Adrenal gland (tissue), 12 donors: Measurements from ENCODE around the gene SLC35D2. TPM values are rescaled to one million over a fixed set of nuclear protein-coding genes. Genes with fewer than 3 reads are reported as not detected.
"Not testable (repeated sequence)": the region's sequence is repeated elsewhere in the genome, so short reads cannot be mapped to it uniquely, and the experiment has no call there.

ENCODE experiments used
- DNase-seq, 7 donors: peaks; one replicate each; pipeline ENCODE4 v3.0.0-alpha.2; 2019 to 2020
- H3K27ac ChIP-seq, 5 donors: fragments of 200-600 bp; sonication (generic) in 4 of 5; 1 replicate in 3 of 5; 2 replicates in 2 of 5; pipeline versions ENCODE4 v1.5.1 to v1.8.0; 2016 to 2020; ENCODE audit warnings: mild to moderate bottlenecking in 1 of 5
- H3K27me3 ChIP-seq: fragments of 200-600 bp; 2 replicates; pipeline ENCODE4 v1.8.0; 2021
- H3K36me3 ChIP-seq, 2 donors: fragments of 200-600 bp; replicated peaks in 1 of 2; 1 replicate in 1 of 2; 2 replicates in 1 of 2; pipeline versions ENCODE4 v1.5.1 to v1.8.0; 2018 to 2022
- H3K4me1 ChIP-seq, 2 donors: fragments of 200-600 bp; replicated peaks in 1 of 2; 1 replicate in 1 of 2; 2 replicates in 1 of 2; pipeline versions ENCODE4 v1.5.1 to v1.8.0; 2018 to 2021
- H3K4me3 ChIP-seq, 4 donors: fragments of 200-600 bp; sonication (generic) in 3 of 4; one replicate each; pipeline ENCODE4 v1.5.1; 2016 to 2018
- H3K9me3 ChIP-seq, 3 donors: fragments of 200-600 bp; sonication (generic) in 1 of 3; replicated peaks in 1 of 3; 1 replicate in 2 of 3; 2 replicates in 1 of 3; pipeline versions ENCODE4 v1.5.1 to v1.8.0; 2016 to 2021
- CTCF ChIP-seq, 6 experiments: fragments of 450-650 bp in 4 of 6; fragments of 200-600 bp in 2 of 6; sonication (generic) in 1 of 6; IDR thresholded peaks; 1 replicate in 5 of 6; 2 replicates in 1 of 6; pipeline versions ENCODE4 v1.5.1 to v1.8.0; 2016 to 2021; ENCODE audit warnings: antibody characterized with exemption in 6 of 6, mild to moderate bottlenecking in 2 of 6, moderate library complexity in 1 of 6
- POLR2A ChIP-seq, 2 donors: fragments of 450-650 bp; IDR thresholded peaks; one replicate each; pipeline ENCODE4 v1.6.1; 2017; ENCODE audit warnings: antibody characterized with exemption in 2 of 2, mild to moderate bottlenecking in 2 of 2, moderate library complexity in 1 of 2
- WGBS, 4 donors: extraction: QIAGEN DNeasy Blood & Tissue Kit in 2 of 4; methylation state at CpG; one replicate each; pipeline versions ENCODE4 v1.1.5 to v1.1.7; 2013 to 2017; 5-methylcytosine and 5-hydroxymethylcytosine counted together
- intact Hi-C, 2 donors: fragments of 100-400 bp; cut with DNase I; formaldehyde crosslinking; loops; one replicate each; pipeline versions ENCODE4 v1.14.1 to v1.15.0; 2022 to 2023
- polyA plus RNA-seq, 3 donors: library from polyadenylated mRNA; stranded (reverse); fragments of 200-250 nt in 2 of 3; fragments of 350-450 nt in 1 of 3; fragmentation: Illumina TruSeq in 1 of 3; extraction: RNeasy Lipid Tissue Mini Kit (QIAGEN cat#74804) in 1 of 3; gene quantifications; one replicate each; pipeline ENCODE4 v1.2.3, GENCODE V29; 2013 to 2014
- total RNA-seq, 9 donors: library from RNA; depleted of rRNA in 4 of 9; stranded (reverse); fragments of >200 nt in 4 of 9; fragments of 120-200 nt in 1 of 9; fragmentation: NEBNext Ultra II Directional in 1 of 9; extraction: Animal tissue kit (Norgen Biotek cat#: 25700) in 1 of 9; gene quantifications; one replicate each; pipeline versions ENCODE4 v1.1.0 to v1.2.4, GENCODE V29; 2013 to 2023
- donor health status: healthy with polysubstance abuse.
- donor health status: Bipolar disorder and iron deficiency.
- donor health status: DM: yes; HTN: yes; CAD: no.
- donor health status: DM: no; HTN: no; CAD: no.
- donor health status: DM: no; HTN: no; CAD: no.
- donor health status: DM: yes; HTN: yes; CAD: no.

The SLC35D2 gene
- total and polyA plus RNA-seq, 12 donors = 6.9 to 20.8 (median 14.0) TPM

- WGBS, 4 donors = 92 to 97% (median 95%) methylated on average over 3 of the region's 3 CpGs
- no peak for DNase-seq
- H3K27ac ChIP-seq = no peak overlapping the region
- TF ChIP-seq CTCF (IDR thresholded peaks at IDR 0.05) (no peak), POLR2A (IDR thresholded peaks at IDR 0.05) (no peak)
- H3K9me3 ChIP-seq = no peaks in the 10 kb centered on the region
- H3K27me3 ChIP-seq = no peaks in the 10 kb centered on the region
- intact Hi-C loops = no loop called here
- peaks cover 0 to 14% of the 10 kb centered on the region in 2 donors for H3K4me1 ChIP-seq
- no peak overlapping the region for H3K4me3 ChIP-seq
- H3K36me3 ChIP-seq = no peaks in the 10 kb centered on the region
These were observed 5.3 kb downstream of the SLC35D2 start for GRCh38 chr9:96378187-96378586.

- Histone ChIP-seq H3K4me3 (no peak overlapping the region), H3K27ac (no peak overlapping the region), H3K36me3 (no peaks in the 10 kb centered on the region), H3K4me1 (peaks cover 0 to 7% of the 10 kb centered on the region in 2 donors), H3K27me3 (no peaks in the 10 kb centered on the region), H3K9me3 (no peaks in the 10 kb centered on the region)
- TF ChIP-seq CTCF (IDR thresholded peaks at IDR 0.05) (no peak), POLR2A (IDR thresholded peaks at IDR 0.05) (no peak)
- no peak for DNase-seq
- WGBS, 4 donors = 82 to 87% (median 84%) methylated on average over 12 to 13 of the region's 13 CpGs
- intact Hi-C loops = no loop called here
These were observed 6.3 kb downstream of the SLC35D2 start for GRCh38 chr9:96376891-96377874.

GRCh38 chr9:96375507-96375906 lies 8.0 kb downstream of the SLC35D2 start:
- H3K36me3 ChIP-seq, H3K9me3 ChIP-seq, H3K4me3 ChIP-seq, intact Hi-C loops, H3K27me3 ChIP-seq, H3K4me1 ChIP-seq, H3K27ac ChIP-seq, DNase-seq: not testable (repeated sequence)
- 87 to 99% (median 94%) methylated on average over 6 of the region's 6 CpGs for WGBS, 4 donors

- WGBS, 4 donors = 93 to 98% (median 97%) methylated on average over 1 of the region's 1 CpG
- peaks cover 0 to 14% of the 10 kb centered on the region in 2 donors for H3K36me3 ChIP-seq
- no peaks in the 10 kb centered on the region for H3K9me3 ChIP-seq
- TF ChIP-seq CTCF (IDR thresholded peaks at IDR 0.05) (no peak), POLR2A (IDR thresholded peaks at IDR 0.05) (no peak)
- no peaks in the 10 kb centered on the region for H3K4me1 ChIP-seq
- no peak for DNase-seq
- intact Hi-C loops = no loop called here
- H3K27me3 ChIP-seq = no peaks in the 10 kb centered on the region
- no peak overlapping the region for H3K27ac ChIP-seq
- no peak overlapping the region for H3K4me3 ChIP-seq
These were observed 15.6 kb downstream of the SLC35D2 start for GRCh38 chr9:96367943-96368342.
